HepG2 (cell line): Measurements from ENCODE around the gene ZFP69B. TPM values are rescaled to one million over a fixed set of nuclear protein-coding genes. Genes with fewer than 3 reads are reported as not detected.

Experiments used
- ATAC-seq: fragments of 200-7000 bp; cut with Tn5 transposase; 3 replicates; pipeline ENCODE4 v1.9.1; 2020; ENCODE audit warnings: mild to moderate bottlenecking, moderate library complexity
- BruUV-seq: library from RNA; stranded (reverse); fragments of 400-500 nt; replicated peaks from 2 replicates; lab custom pipeline; 2021; lab: Mats Ljungman, UMichigan
- CTCF ChIA-PET: fragments of 300-600 bp; formaldehyde crosslinking; extraction: SDS; loops from one replicate; lab custom pipeline; 2021; ENCODE audit warnings: low total read pairs, inconsistent platforms, low intra/inter-chr PET ratio; lab: Yijun Ruan, JAX
- POLR2A ChIA-PET: fragments of 350-600 bp; sonication (Branson Sonifier 250); formaldehyde crosslinking; loops from one replicate; lab custom pipeline; 2020; ENCODE audit warnings: antibody characterized with exemption, inconsistent platforms; lab: Yijun Ruan, JAX
- DNase-seq: peaks from one replicate; pipeline ENCODE4 v3.0.0-alpha.2; 2015; ENCODE audit warnings: low spot score
- FAIRE-seq: peaks from 3 replicates; lab custom pipeline; 2011; peaks lifted over from hg19 to GRCh38; lab: Jason Lieb, UNC
- H2AFZ ChIP-seq: one replicate; pipeline ENCODE4 v1.6.1; 2011; ENCODE audit warnings: low read length, inconsistent platforms
- H3K27ac ChIP-seq: fragments of 300-600 bp; 3 replicates; pipeline ENCODE4 v1.8.0; 2011; ENCODE audit warnings: mixed run types, mild to moderate bottlenecking, mixed read lengths, low read length, inconsistent platforms; ENCODE audit not compliant: insufficient read depth; ENCODE audit errors: extremely low read length
- H3K27me3 ChIP-seq, 2 experiments: fragments of 200-600 bp in 1 of 2; 2 replicates in 1 of 2; 3 replicates in 1 of 2; pipeline versions ENCODE4 v1.6.0 to v1.8.0; 2011; ENCODE audit warnings: low read length in 2 of 2, mild to moderate bottlenecking in 2 of 2, moderate library complexity in 2 of 2, inconsistent platforms in 1 of 2; ENCODE audit not compliant: insufficient read depth in 2 of 2, control insufficient read depth in 1 of 2
- H3K36me3 ChIP-seq, 2 experiments: fragments of 200-600 bp in 1 of 2; replicated peaks in 1 of 2; 2 replicates in 1 of 2; 3 replicates in 1 of 2; pipeline versions ENCODE4 v1.5.1 to v1.8.0; 2011; ENCODE audit warnings: low read length in 2 of 2, inconsistent platforms in 1 of 2; ENCODE audit not compliant: insufficient read depth in 2 of 2, control insufficient read depth in 1 of 2
- H3K4me1 ChIP-seq: 2 replicates; pipeline ENCODE4 v1.5.1; 2012; ENCODE audit warnings: low read length, inconsistent platforms; ENCODE audit not compliant: insufficient read depth
- H3K4me2 ChIP-seq: 2 replicates; pipeline ENCODE4 v1.6.0; 2011; ENCODE audit warnings: low read depth, low read length, inconsistent platforms
- H3K4me3 ChIP-seq, 3 experiments: fragments of 200-600 bp in 1 of 3; sonication (generic), shearing (Covaris generic) in 1 of 3; replicated peaks in 1 of 3; 2 replicates each; pipeline ENCODE4 v1.5.1; 2011 to 2016; ENCODE audit warnings: low read length in 3 of 3, inconsistent platforms in 2 of 3, low read depth in 2 of 3, mild to moderate bottlenecking in 2 of 3, control low read depth in 1 of 3, mixed read lengths in 1 of 3; ENCODE audit not compliant: insufficient read depth in 1 of 3
- H3K79me2 ChIP-seq: one replicate; pipeline ENCODE4 v1.6.1; 2011; ENCODE audit warnings: low read length, inconsistent platforms; ENCODE audit not compliant: insufficient read depth
- H3K9ac ChIP-seq: 2 replicates; pipeline ENCODE4 v1.6.0; 2011; ENCODE audit warnings: mild to moderate bottlenecking, low read depth, low read length, inconsistent platforms; ENCODE audit not compliant: insufficient read depth
- H3K9me3 ChIP-seq: 2 replicates; pipeline ENCODE4 v1.5.1; 2012; ENCODE audit warnings: mild to moderate bottlenecking, low read length
- H4K20me1 ChIP-seq: 2 replicates; pipeline ENCODE4 v1.6.0; 2011; ENCODE audit warnings: inconsistent platforms, mild to moderate bottlenecking, low read length, moderate library complexity; ENCODE audit not compliant: insufficient read depth
- E2F1 ChIP-seq: sonication (generic); formaldehyde crosslinking; IDR thresholded peaks from 2 replicates; pipeline ENCODE4 v1.5.0; 2020; ENCODE audit warnings: missing genetic modification reagents
- NFIB ChIP-seq: sonication (generic); formaldehyde crosslinking; IDR thresholded peaks from 2 replicates; pipeline ENCODE4 v1.9.0; 2021; ENCODE audit warnings: missing genetic modification reagents, mild to moderate bottlenecking, borderline replicate concordance
- NR2C2 ChIP-seq: sonication (generic); formaldehyde crosslinking; IDR thresholded peaks from 2 replicates; pipeline ENCODE4 v1.4.0; 2020; ENCODE audit warnings: missing genetic modification reagents, mild to moderate bottlenecking, moderate library complexity, borderline replicate concordance
- PLRG1 ChIP-seq: fragments of 450-650 bp; conservative IDR thresholded peaks from 2 replicates; pipeline ENCODE4 v1.6.1; 2016
- SCMH1 ChIP-seq: sonication (generic); formaldehyde crosslinking; IDR thresholded peaks from 2 replicates; pipeline ENCODE4 v1.9.0; 2021; ENCODE audit warnings: missing genetic modification reagents, mild to moderate bottlenecking, borderline replicate concordance
- SMAD3 ChIP-seq: sonication (generic); formaldehyde crosslinking; IDR thresholded peaks from 2 replicates; pipeline ENCODE4 v1.4.0; 2020; ENCODE audit warnings: missing genetic modification reagents
- TOPORS ChIP-seq: sonication (generic); formaldehyde crosslinking; IDR thresholded peaks from 2 replicates; pipeline ENCODE4 v1.8.0; 2023; ENCODE audit warnings: mild to moderate bottlenecking, missing genetic modification reagents
- ZFP36L1 ChIP-seq: sonication (generic); formaldehyde crosslinking; IDR thresholded peaks from 2 replicates; pipeline ENCODE4 v1.8.0; 2022; ENCODE audit warnings: mild to moderate bottlenecking, missing genetic modification reagents, moderate library complexity
- ZNF235 ChIP-seq: sonication (generic); formaldehyde crosslinking; IDR thresholded peaks from 2 replicates; pipeline ENCODE4 v1.8.1; 2023; ENCODE audit warnings: mild to moderate bottlenecking, missing genetic modification reagents, borderline replicate concordance
- ZNF264 ChIP-seq: sonication (generic); formaldehyde crosslinking; IDR thresholded peaks from 2 replicates; pipeline ENCODE4 v1.4.0; 2020; ENCODE audit warnings: missing genetic modification reagents
- ZNF282 ChIP-seq: fragments of 450-650 bp; IDR thresholded peaks from 2 replicates; pipeline ENCODE4 v1.6.1; 2018; ENCODE audit not compliant: partially characterized antibody
- ZNF451 ChIP-seq: sonication (generic); formaldehyde crosslinking; IDR thresholded peaks from 2 replicates; pipeline ENCODE4 v1.5.0; 2020; ENCODE audit warnings: mild to moderate bottlenecking, missing genetic modification reagents
- ZNF678 ChIP-seq: sonication (generic); formaldehyde crosslinking; IDR thresholded peaks from 2 replicates; pipeline ENCODE4 v1.4.0; 2020; ENCODE audit warnings: mild to moderate bottlenecking, missing genetic modification reagents
- ZNF761 ChIP-seq: sonication (generic); formaldehyde crosslinking; conservative IDR thresholded peaks from 2 replicates; pipeline ENCODE4 v1.4.0; 2020; ENCODE audit warnings: mild to moderate bottlenecking, missing genetic modification reagents
- ZNF776 ChIP-seq: sonication (generic); formaldehyde crosslinking; IDR thresholded peaks from 2 replicates; pipeline ENCODE4 v1.4.0; 2020; ENCODE audit warnings: mild to moderate bottlenecking, missing genetic modification reagents
- WGBS: methylation state at CpG from one replicate; pipeline ENCODE4 v1.1.6; 2017; ENCODE audit warnings: low lambda C conversion rate; 5-methylcytosine and 5-hydroxymethylcytosine counted together
- in situ Hi-C: cut with HindIII; loops from 2 replicates; pipeline ENCODE4 v1.10.0; 2017; ENCODE audit warnings: low pct_unique_long_range_greater_than_20kb; ENCODE audit not compliant: extremely low pct_ligation_motif_present
- intact Hi-C: fragments of 100-400 bp; cut with micrococcal nuclease; formaldehyde crosslinking; loops from one replicate; pipeline ENCODE4 v1.10.0; 2022; ENCODE audit not compliant: unreplicated experiment
- polyA plus RNA-seq, 8 experiments: library from polyadenylated mRNA; depleted of rRNA in 3 of 8; stranded (reverse) in 7 of 8; unstranded in 1 of 8; fragments of >200 nt; fragmentation: Illumina TruSeq in 4 of 8; extraction: Trizol in 4 of 8; gene quantifications; 2 replicates each; pipeline versions ENCODE4 v1.2.1 to v1.2.3, GENCODE V29; 2011 to 2016; ENCODE audit warnings: low read depth in 4 of 8, missing spikeins in 1 of 8, mixed read lengths in 1 of 8; ENCODE audit not compliant: insufficient read depth in 1 of 8
- total RNA-seq, 5 experiments: library from RNA; depleted of rRNA; stranded (reverse); fragments of >200 nt; fragmentation: Illumina TruSeq; extraction: Trizol; gene quantifications; 2 replicates each; pipeline ENCODE4 v1.2.3, GENCODE V29; 2016; ENCODE audit warnings: low read depth in 1 of 5
- TF ChIP-seq, protein P1 (sequence below): sonication (generic); formaldehyde crosslinking; IDR thresholded peaks from 2 replicates; pipeline ENCODE4 v1.9.0; 2021; ENCODE audit warnings: missing genetic modification reagents, borderline replicate concordance
- TF ChIP-seq, protein P2 (sequence below): sonication (generic); formaldehyde crosslinking; conservative IDR thresholded peaks from 2 replicates; pipeline ENCODE4 v1.4.0; 2020; ENCODE audit warnings: missing genetic modification reagents

Gene ZFP69B
- total and polyA plus RNA-seq, 2 of the 13 experiments (the other 11 are each of a cell fraction or from before 2014, with no cell fraction given), result 4.6 to 7.7 TPM

DNA sequence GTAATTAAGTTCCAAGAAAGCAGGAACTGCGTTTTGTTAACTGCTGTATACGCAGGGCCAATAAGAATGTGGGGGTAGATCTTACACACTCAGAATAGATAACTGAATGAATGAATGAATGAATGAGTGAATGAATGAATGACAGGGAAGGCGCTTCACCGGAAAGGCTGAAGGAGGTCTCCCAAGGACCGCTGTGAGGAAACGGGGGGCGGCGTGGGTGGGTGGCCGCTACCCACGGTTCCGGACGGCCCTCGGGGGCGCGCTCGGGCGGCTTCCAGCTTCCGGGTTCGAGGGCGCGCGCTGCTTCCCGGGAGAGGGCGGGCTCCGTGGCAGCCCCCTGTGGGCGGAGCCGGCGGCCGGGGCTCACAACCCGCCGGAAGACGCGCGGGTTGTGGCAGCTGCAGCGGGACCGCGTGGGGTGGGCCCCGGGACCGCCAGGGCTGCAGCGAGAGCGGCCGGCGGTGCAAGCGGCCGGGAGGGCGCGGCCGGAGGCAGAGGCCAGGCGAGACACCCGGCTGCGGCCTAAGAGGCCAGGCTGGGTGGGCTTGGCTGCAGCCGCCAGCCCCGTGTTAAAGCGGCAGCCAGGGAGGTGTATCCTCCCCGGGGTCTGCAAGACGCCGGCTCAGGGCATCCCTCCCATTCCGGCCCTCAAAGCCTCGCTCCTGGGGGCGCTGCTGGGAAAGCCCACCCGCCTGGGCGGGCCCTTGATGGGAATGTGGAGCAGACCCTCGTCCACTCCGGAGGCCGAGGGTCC, 26.8 kb downstream of the ZFP69B start, which contains the start of gene ZFP69:
Gene ZFP69, plus strand, starts transcription at position 367 of the 754 bp plus-strand sequence. CDS start 2,072 bp downstream, outside the sequence.
- Histone ChIP-seq H3K4me3 (peak within 1 kb of the TSS; percentile 84 to 95 (median 85)), H2AFZ (peak within 1 kb of the TSS; percentile 72), H3K36me3 (peaks cover 2 to 7% of the 10 kb centered on the region in 2 experiments; a peak in 1 of 5 replicates), H3K4me1 (peaks cover 15% of the 10 kb centered on the region), H3K27ac (peak within 1 kb of the TSS; percentile 55), H3K79me2 (peaks cover 5% of the 10 kb centered on the region), H3K4me2 (peak within 1 kb of the TSS; percentile 97), H3K27me3 (peaks cover 0 to 3% of the 10 kb centered on the region in 2 experiments; a peak in 1 of 5 replicates), H4K20me1 (no peaks in the 10 kb centered on the region), H3K9me3 (peaks cover 30% of the 10 kb centered on the region), H3K9ac (peak within 1 kb of the TSS; percentile 78)
- POLR2A ChIA-PET, result interaction anchor here (0.5 to 1.5 kb wide), 3 partner anchors 27 to 226 kb away, joined by 3 to 6 read pairs (median 5); partner anchors contain the start of gene ZFP69B
- under 1% methylated on average over 32 of the region's 65 CpGs for WGBS
- in situ Hi-C loops (no loop called here), intact Hi-C loops (no loop called here)
- DNase-seq, result peak; percentile 35
- CTCF ChIA-PET, result no interaction called here
- peak; percentile 93 for ATAC-seq
- BruUV-seq, result no TSS peak
- FAIRE-seq, result no peak
- 0 out of 2 replicates have a peak, but pooled peaks have one; percentile 56 for TF ChIP-seq ZNF761 (CRISPR knock-in tag)
- TF ChIP-seq ZNF282, result no peak
- no peak; the same call in 1 of the 2 replicates for TF ChIP-seq SMAD3 (CRISPR knock-in tag)
- TF ChIP-seq ZNF451 (CRISPR knock-in tag), result peak; percentile 34; the same call in 1 of the 2 replicates
- TF ChIP-seq ZFP36L1 (CRISPR knock-in tag), result 0 out of 2 replicates have a peak, but pooled peaks have one; percentile 52
- TF ChIP-seq, protein P1, sequence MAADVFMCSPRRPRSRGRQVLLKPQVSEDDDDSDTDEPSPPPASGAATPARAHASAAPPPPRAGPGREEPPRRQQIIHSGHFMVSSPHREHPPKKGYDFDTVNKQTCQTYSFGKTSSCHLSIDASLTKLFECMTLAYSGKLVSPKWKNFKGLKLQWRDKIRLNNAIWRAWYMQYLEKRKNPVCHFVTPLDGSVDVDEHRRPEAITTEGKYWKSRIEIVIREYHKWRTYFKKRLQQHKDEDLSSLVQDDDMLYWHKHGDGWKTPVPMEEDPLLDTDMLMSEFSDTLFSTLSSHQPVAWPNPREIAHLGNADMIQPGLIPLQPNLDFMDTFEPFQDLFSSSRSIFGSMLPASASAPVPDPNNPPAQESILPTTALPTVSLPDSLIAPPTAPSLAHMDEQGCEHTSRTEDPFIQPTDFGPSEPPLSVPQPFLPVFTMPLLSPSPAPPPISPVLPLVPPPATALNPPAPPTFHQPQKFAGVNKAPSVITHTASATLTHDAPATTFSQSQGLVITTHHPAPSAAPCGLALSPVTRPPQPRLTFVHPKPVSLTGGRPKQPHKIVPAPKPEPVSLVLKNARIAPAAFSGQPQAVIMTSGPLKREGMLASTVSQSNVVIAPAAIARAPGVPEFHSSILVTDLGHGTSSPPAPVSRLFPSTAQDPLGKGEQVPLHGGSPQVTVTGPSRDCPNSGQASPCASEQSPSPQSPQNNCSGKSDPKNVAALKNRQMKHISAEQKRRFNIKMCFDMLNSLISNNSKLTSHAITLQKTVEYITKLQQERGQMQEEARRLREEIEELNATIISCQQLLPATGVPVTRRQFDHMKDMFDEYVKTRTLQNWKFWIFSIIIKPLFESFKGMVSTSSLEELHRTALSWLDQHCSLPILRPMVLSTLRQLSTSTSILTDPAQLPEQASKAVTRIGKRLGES (CRISPR knock-in tag), result no peak
- TF ChIP-seq PLRG1, result no peak
- TF ChIP-seq, protein P2, sequence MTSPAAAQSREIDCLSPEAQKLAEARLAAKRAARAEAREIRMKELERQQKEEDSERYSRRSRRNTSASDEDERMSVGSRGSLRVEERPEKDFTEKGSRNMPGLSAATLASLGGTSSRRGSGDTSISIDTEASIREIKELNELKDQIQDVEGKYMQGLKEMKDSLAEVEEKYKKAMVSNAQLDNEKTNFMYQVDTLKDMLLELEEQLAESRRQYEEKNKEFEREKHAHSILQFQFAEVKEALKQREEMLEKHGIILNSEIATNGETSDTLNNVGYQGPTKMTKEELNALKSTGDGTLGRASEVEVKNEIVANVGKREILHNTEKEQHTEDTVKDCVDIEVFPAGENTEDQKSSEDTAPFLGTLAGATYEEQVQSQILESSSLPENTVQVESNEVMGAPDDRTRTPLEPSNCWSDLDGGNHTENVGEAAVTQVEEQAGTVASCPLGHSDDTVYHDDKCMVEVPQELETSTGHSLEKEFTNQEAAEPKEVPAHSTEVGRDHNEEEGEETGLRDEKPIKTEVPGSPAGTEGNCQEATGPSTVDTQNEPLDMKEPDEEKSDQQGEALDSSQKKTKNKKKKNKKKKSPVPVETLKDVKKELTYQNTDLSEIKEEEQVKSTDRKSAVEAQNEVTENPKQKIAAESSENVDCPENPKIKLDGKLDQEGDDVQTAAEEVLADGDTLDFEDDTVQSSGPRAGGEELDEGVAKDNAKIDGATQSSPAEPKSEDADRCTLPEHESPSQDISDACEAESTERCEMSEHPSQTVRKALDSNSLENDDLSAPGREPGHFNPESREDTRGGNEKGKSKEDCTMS (CRISPR knock-in tag), result no peak
- TF ChIP-seq ZNF264 (CRISPR knock-in tag), result no peak
- no peak for TF ChIP-seq SCMH1 (CRISPR knock-in tag)
- 0 out of 2 replicates have a peak, but pooled peaks have one; percentile 12 for TF ChIP-seq NR2C2 (CRISPR knock-in tag)
- 0 out of 2 replicates have a peak, but pooled peaks have one; percentile 11 for TF ChIP-seq TOPORS (CRISPR knock-in tag)
- no peak for TF ChIP-seq E2F1 (CRISPR knock-in tag)
- TF ChIP-seq ZNF235 (CRISPR knock-in tag), result peak; percentile 82; the same call in 1 of the 2 replicates
- no peak for TF ChIP-seq NFIB (CRISPR knock-in tag)
- TF ChIP-seq ZNF678 (CRISPR knock-in tag), result no peak
- TF ChIP-seq ZNF776 (CRISPR knock-in tag), result peak; percentile 84; the same call in 1 of the 2 replicates
